Measurements from ENCODE around the gene EFCAB14.

DNA sequence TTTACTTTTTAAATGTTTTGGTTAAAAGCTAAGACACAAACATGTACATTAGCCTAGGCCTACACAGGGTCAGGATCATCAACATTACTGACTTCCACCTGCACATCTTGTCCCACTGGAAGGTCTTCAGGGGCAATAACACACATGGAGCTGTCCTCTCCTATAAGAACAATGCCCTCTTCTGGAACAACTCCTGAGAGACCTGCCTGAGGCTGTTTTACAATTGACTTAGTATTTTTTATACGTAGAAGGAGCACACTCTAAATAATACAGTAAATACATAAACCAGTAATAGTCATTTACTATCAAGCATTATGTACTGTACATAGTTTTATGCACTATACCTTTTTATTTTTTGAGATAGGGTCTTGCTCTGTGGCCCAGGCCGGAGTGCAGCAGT is 88.2 kb downstream of the EFCAB14 start:
- TF ChIP-seq, protein P1, sequence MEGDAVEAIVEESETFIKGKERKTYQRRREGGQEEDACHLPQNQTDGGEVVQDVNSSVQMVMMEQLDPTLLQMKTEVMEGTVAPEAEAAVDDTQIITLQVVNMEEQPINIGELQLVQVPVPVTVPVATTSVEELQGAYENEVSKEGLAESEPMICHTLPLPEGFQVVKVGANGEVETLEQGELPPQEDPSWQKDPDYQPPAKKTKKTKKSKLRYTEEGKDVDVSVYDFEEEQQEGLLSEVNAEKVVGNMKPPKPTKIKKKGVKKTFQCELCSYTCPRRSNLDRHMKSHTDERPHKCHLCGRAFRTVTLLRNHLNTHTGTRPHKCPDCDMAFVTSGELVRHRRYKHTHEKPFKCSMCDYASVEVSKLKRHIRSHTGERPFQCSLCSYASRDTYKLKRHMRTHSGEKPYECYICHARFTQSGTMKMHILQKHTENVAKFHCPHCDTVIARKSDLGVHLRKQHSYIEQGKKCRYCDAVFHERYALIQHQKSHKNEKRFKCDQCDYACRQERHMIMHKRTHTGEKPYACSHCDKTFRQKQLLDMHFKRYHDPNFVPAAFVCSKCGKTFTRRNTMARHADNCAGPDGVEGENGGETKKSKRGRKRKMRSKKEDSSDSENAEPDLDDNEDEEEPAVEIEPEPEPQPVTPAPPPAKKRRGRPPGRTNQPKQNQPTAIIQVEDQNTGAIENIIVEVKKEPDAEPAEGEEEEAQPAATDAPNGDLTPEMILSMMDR (conservative IDR thresholded peaks at IDR 0.05 in 1 of 2, IDR thresholded peaks at IDR 0.05 in 1 of 2; ENCODE audit: extremely low read depth in 1 of 2, insufficient read depth in 1 of 2, low read depth in 1 of 2, low read length in 2 of 2) = no peak
- TF ChIP-seq EZH2 (IDR thresholded peaks at IDR 0.05; ENCODE audit: borderline replicate concordance, low read length) = no peak

Data from mammary epithelial cell (primary cell).